Activated CD8-positive, alpha-beta T cell treated with anti-CD3 and anti-CD28 coated beads for 36 hours (primary cell): ENCODE results near the gene EYS. TPM values are rescaled to one million over a fixed set of nuclear protein-coding genes. Genes with fewer than 3 reads are reported as not detected.

ENCODE experiments used
- ATAC-seq: fragments of 200-7000 bp; cut with Tn5 transposase; one replicate; pipeline ENCODE4 v1.10.0; 2021; ENCODE audit warnings: mild to moderate bottlenecking, moderate library complexity
- CTCF ChIA-PET: fragments of 350-600 bp; sonication (Branson Sonifier 250); formaldehyde crosslinking; loops from one replicate; lab custom pipeline; 2021; ENCODE audit warnings: antibody characterized with exemption; lab: Charles Lee
- POLR2A ChIA-PET: fragments of 350-600 bp; sonication (Branson Sonifier 250); formaldehyde crosslinking; loops from one replicate; lab custom pipeline; 2021; ENCODE audit warnings: antibody characterized with exemption; lab: Charles Lee
- DNase-seq: peaks from one replicate; pipeline ENCODE4 v3.0.0-alpha.2; 2020
- H3K27ac Mint-ChIP-seq: one replicate; pipeline ENCODE4 v1.8.0; 2021; ENCODE audit warnings: mild to moderate bottlenecking, mixed read lengths
- H3K27me3 Mint-ChIP-seq: one replicate; pipeline ENCODE4 v1.8.0; 2021; ENCODE audit warnings: mixed read lengths
- H3K36me3 Mint-ChIP-seq: one replicate; pipeline ENCODE4 v1.8.0; 2021; ENCODE audit warnings: low read depth, mixed read lengths
- H3K4me1 Mint-ChIP-seq: one replicate; pipeline ENCODE4 v1.8.0; 2021; ENCODE audit warnings: low read depth, mixed read lengths
- H3K4me3 Mint-ChIP-seq: one replicate; pipeline ENCODE4 v1.8.0; 2021; ENCODE audit warnings: mild to moderate bottlenecking, moderate library complexity, mixed read lengths
- H3K9me3 Mint-ChIP-seq: one replicate; pipeline ENCODE4 v1.8.0; 2021; ENCODE audit warnings: mixed read lengths
- CTCF ChIP-seq: fragments of 200-600 bp; IDR thresholded peaks from one replicate; pipeline ENCODE4 v1.8.0; 2022; ENCODE audit warnings: antibody characterized with exemption, mild to moderate bottlenecking
- intact Hi-C: fragments of 100-400 bp; cut with micrococcal nuclease; formaldehyde crosslinking; loops from one replicate; pipeline ENCODE4 v1.10.0; 2022
- total RNA-seq, 2 experiments: library from RNA; stranded (reverse); gene quantifications; one replicate each; pipeline ENCODE4 v1.2.3, GENCODE V29; 2021

The EYS gene
- total RNA-seq, 2 experiments from 2014 or later: not detected

- Mint-ChIP-seq H3K36me3 (no peaks in the 10 kb centered on the region), H3K4me3 (no peak overlapping the region), H3K27me3 (no peaks in the 10 kb centered on the region), H3K27ac (no peak overlapping the region), H3K9me3 (no peaks in the 10 kb centered on the region), H3K4me1 (no peaks in the 10 kb centered on the region)
- ChIA-PET CTCF (no interaction called here), POLR2A (no interaction called here)
- intact Hi-C loops: no loop called here
- TF ChIP-seq CTCF: no peak
- ATAC-seq (no peak), DNase-seq (no peak)
These were observed 1448.3 kb downstream of the EYS start for GRCh38 chr6:64258752-64259151.

GRCh38 chr6:64258302-64258701, 1448.7 kb downstream of the EYS start:
- Mint-ChIP-seq H3K4me3 (no peak overlapping the region), H3K36me3 (no peaks in the 10 kb centered on the region), H3K27me3 (no peaks in the 10 kb centered on the region), H3K27ac (no peak overlapping the region), H3K9me3 (no peaks in the 10 kb centered on the region), H3K4me1 (no peaks in the 10 kb centered on the region)
- ChIA-PET POLR2A (no interaction called here), CTCF (interaction anchor here (1.6 kb wide), 1 partner anchor 9 kb away, joined by 4 read pairs; no protein-coding TSS in a partner anchor)
- no peak for ATAC-seq
- TF ChIP-seq CTCF: no peak
- no peak for DNase-seq
- intact Hi-C loops: no loop called here

GRCh38 chr6:64257586-64257985, 1449.4 kb downstream of the EYS start:
- Mint-ChIP-seq H3K27me3 (no peaks in the 10 kb centered on the region), H3K27ac (no peak overlapping the region), H3K4me1 (no peaks in the 10 kb centered on the region), H3K36me3 (no peaks in the 10 kb centered on the region), H3K9me3 (no peaks in the 10 kb centered on the region), H3K4me3 (no peak overlapping the region)
- DNase-seq: no peak
- no peak for ATAC-seq
- ChIA-PET CTCF (interaction anchor here (1.6 kb wide), 1 partner anchor 9 kb away, joined by 4 read pairs; no protein-coding TSS in a partner anchor), POLR2A (no interaction called here)
- TF ChIP-seq CTCF: no peak
- intact Hi-C loops: no loop called here

- H3K4me3 Mint-ChIP-seq: no peak overlapping the region
- intact Hi-C loops: no loop called here
- no peaks in the 10 kb centered on the region for H3K27me3 Mint-ChIP-seq
- H3K27ac Mint-ChIP-seq: no peak overlapping the region
- no peak for TF ChIP-seq CTCF
- no peaks in the 10 kb centered on the region for H3K36me3 Mint-ChIP-seq
- no peak for ATAC-seq
- no peaks in the 10 kb centered on the region for H3K4me1 Mint-ChIP-seq
- no peaks in the 10 kb centered on the region for H3K9me3 Mint-ChIP-seq
- CTCF ChIA-PET: interaction anchor here (1.6 kb wide), 1 partner anchor 11 kb away, joined by 4 read pairs; no protein-coding TSS in a partner anchor
- DNase-seq: no peak
- POLR2A ChIA-PET: no interaction called here
These were observed 1450.5 kb downstream of the EYS start for GRCh38 chr6:64256483-64256882.

GRCh38 chr6:64255000-64255399, 1452.0 kb downstream of the EYS start:
- no peaks in the 10 kb centered on the region for H3K27me3 Mint-ChIP-seq
- no peak overlapping the region for H3K27ac Mint-ChIP-seq
- ChIA-PET CTCF (no interaction called here), POLR2A (no interaction called here)
- H3K9me3 Mint-ChIP-seq: no peaks in the 10 kb centered on the region
- H3K36me3 Mint-ChIP-seq: no peaks in the 10 kb centered on the region
- DNase-seq (no peak), ATAC-seq (no peak)
- intact Hi-C loops: no loop called here
- no peak for TF ChIP-seq CTCF
- no peak overlapping the region for H3K4me3 Mint-ChIP-seq
- no peaks in the 10 kb centered on the region for H3K4me1 Mint-ChIP-seq
